Stimulated activated memory B cell treated with anti-CD40 and anti-IgM and Interleukin-4, amounts not matched to agents 10 μg/mL and 1 μg/mL and 100 μg/mL, for 72 hours (primary cell): Measurements from ENCODE around the gene EEF1A2.

ENCODE experiments used
- ATAC-seq: fragments of 150-1000 bp; cut with Tn5 transposase; 2 replicates; pipeline ENCODE4 v1.10.0; 2021
- H3K27ac Mint-ChIP-seq: one replicate; pipeline ENCODE4 v1.8.0; 2022; ENCODE audit warnings: mild to moderate bottlenecking, mixed read lengths
- H3K27me3 Mint-ChIP-seq: one replicate; pipeline ENCODE4 v1.8.0; 2022; ENCODE audit warnings: mixed read lengths
- H3K36me3 Mint-ChIP-seq: one replicate; pipeline ENCODE4 v1.8.0; 2022; ENCODE audit warnings: mixed read lengths
- H3K4me1 Mint-ChIP-seq: one replicate; pipeline ENCODE4 v1.8.0; 2022; ENCODE audit warnings: mixed read lengths
- H3K4me3 Mint-ChIP-seq: one replicate; pipeline ENCODE4 v1.8.0; 2022; ENCODE audit warnings: mild to moderate bottlenecking, moderate library complexity, mixed read lengths
- H3K9me3 Mint-ChIP-seq: one replicate; pipeline ENCODE4 v1.8.0; 2022; ENCODE audit warnings: mixed read lengths

The EEF1A2 gene

GRCh38 chr20:63539441-63540370 is 40.8 kb upstream of the EEF1A2 start:
- H3K36me3 Mint-ChIP-seq = no peaks in the 10 kb centered on the region
- ATAC-seq = no peak
- H3K27me3 Mint-ChIP-seq = peaks cover 8% of the 10 kb centered on the region
- H3K27ac Mint-ChIP-seq = peak overlapping the region; percentile 60
- no peak overlapping the region for H3K4me3 Mint-ChIP-seq
- H3K9me3 Mint-ChIP-seq = no peaks in the 10 kb centered on the region
- peaks cover 72% of the 10 kb centered on the region for H3K4me1 Mint-ChIP-seq

GRCh38 chr20:63539092-63539430 is 40.2 kb upstream of the EEF1A2 start:
- ATAC-seq = no peak
- peak overlapping the region; percentile 60 for H3K27ac Mint-ChIP-seq
- peaks cover 66% of the 10 kb centered on the region for H3K4me1 Mint-ChIP-seq
- H3K9me3 Mint-ChIP-seq = no peaks in the 10 kb centered on the region
- peaks cover 8% of the 10 kb centered on the region for H3K27me3 Mint-ChIP-seq
- H3K4me3 Mint-ChIP-seq = no peak overlapping the region
- no peaks in the 10 kb centered on the region for H3K36me3 Mint-ChIP-seq

- H3K27me3 Mint-ChIP-seq = peaks cover 13% of the 10 kb centered on the region
- peaks cover 59% of the 10 kb centered on the region for H3K4me1 Mint-ChIP-seq
- no peaks in the 10 kb centered on the region for H3K9me3 Mint-ChIP-seq
- peak overlapping the region; percentile 60 for H3K27ac Mint-ChIP-seq
- no peaks in the 10 kb centered on the region for H3K36me3 Mint-ChIP-seq
- H3K4me3 Mint-ChIP-seq = peak overlapping the region; percentile 70
- no peak for ATAC-seq
These were observed 39.6 kb upstream of the EEF1A2 start for GRCh38 chr20:63538204-63539091.

GRCh38 chr20:63537525-63538203 is 38.8 kb upstream of the EEF1A2 start:
- Mint-ChIP-seq H3K27ac (peak overlapping the region; percentile 60), H3K4me3 (peak overlapping the region; percentile 70), H3K27me3 (peaks cover 21% of the 10 kb centered on the region), H3K36me3 (no peaks in the 10 kb centered on the region), H3K9me3 (no peaks in the 10 kb centered on the region), H3K4me1 (peaks cover 52% of the 10 kb centered on the region)
- ATAC-seq = peak; percentile 92

GRCh38 chr20:63536997-63537524 is 38.2 kb upstream of the EEF1A2 start, which contains the start of gene PTK6:
Gene PTK6 (minus strand): TSS chr20:63537376. CDS start chr20:63537314, 62 bp downstream.
- Mint-ChIP-seq H3K36me3 (no peaks in the 10 kb centered on the region), H3K4me3 (peak within 1 kb of the TSS; percentile 70), H3K4me1 (peaks cover 46% of the 10 kb centered on the region), H3K9me3 (peaks cover 2% of the 10 kb centered on the region), H3K27me3 (peaks cover 27% of the 10 kb centered on the region), H3K27ac (peak within 1 kb of the TSS; percentile 60)
- ATAC-seq = peak; percentile 9

- Mint-ChIP-seq H3K9me3 (peaks cover 4% of the 10 kb centered on the region), H3K27me3 (peaks cover 33% of the 10 kb centered on the region), H3K27ac (peak overlapping the region; percentile 60), H3K4me1 (peaks cover 42% of the 10 kb centered on the region), H3K4me3 (peak overlapping the region; percentile 70), H3K36me3 (no peaks in the 10 kb centered on the region)
- no peak for ATAC-seq
These were observed 37.5 kb upstream of the EEF1A2 start for GRCh38 chr20:63536241-63536977.

GRCh38 chr20:63534831-63535651 is 36.2 kb upstream of the EEF1A2 start:
- no peak for ATAC-seq
- Mint-ChIP-seq H3K9me3 (peaks cover 4% of the 10 kb centered on the region), H3K4me3 (no peak overlapping the region), H3K36me3 (no peaks in the 10 kb centered on the region), H3K27me3 (peaks cover 36% of the 10 kb centered on the region), H3K4me1 (peaks cover 37% of the 10 kb centered on the region), H3K27ac (no peak overlapping the region)

- H3K27ac Mint-ChIP-seq = no peak overlapping the region
- no peak overlapping the region for H3K4me3 Mint-ChIP-seq
- H3K27me3 Mint-ChIP-seq = peaks cover 42% of the 10 kb centered on the region
- ATAC-seq = no peak
- no peaks in the 10 kb centered on the region for H3K36me3 Mint-ChIP-seq
- peaks cover 4% of the 10 kb centered on the region for H3K9me3 Mint-ChIP-seq
- peaks cover 33% of the 10 kb centered on the region for H3K4me1 Mint-ChIP-seq
These were observed 35.5 kb upstream of the EEF1A2 start for GRCh38 chr20:63534427-63534830.

GRCh38 chr20:63533871-63534393 is 35.0 kb upstream of the EEF1A2 start:
- peaks cover 31% of the 10 kb centered on the region for H3K4me1 Mint-ChIP-seq
- peaks cover 46% of the 10 kb centered on the region for H3K27me3 Mint-ChIP-seq
- no peak overlapping the region for H3K4me3 Mint-ChIP-seq
- no peak overlapping the region for H3K27ac Mint-ChIP-seq
- H3K36me3 Mint-ChIP-seq = no peaks in the 10 kb centered on the region
- H3K9me3 Mint-ChIP-seq = peaks cover 4% of the 10 kb centered on the region
- no peak for ATAC-seq

- Mint-ChIP-seq H3K27me3 (peaks cover 51% of the 10 kb centered on the region), H3K27ac (no peak overlapping the region), H3K9me3 (peaks cover 4% of the 10 kb centered on the region), H3K4me1 (peaks cover 31% of the 10 kb centered on the region), H3K4me3 (no peak overlapping the region), H3K36me3 (no peaks in the 10 kb centered on the region)
- ATAC-seq = no peak
These were observed 34.5 kb upstream of the EEF1A2 start for GRCh38 chr20:63533388-63533787.

GRCh38 chr20:63532449-63532971 is 33.6 kb upstream of the EEF1A2 start:
- Mint-ChIP-seq H3K4me3 (no peak overlapping the region), H3K36me3 (no peaks in the 10 kb centered on the region), H3K27ac (no peak overlapping the region), H3K27me3 (peaks cover 51% of the 10 kb centered on the region), H3K9me3 (peaks cover 4% of the 10 kb centered on the region), H3K4me1 (peaks cover 24% of the 10 kb centered on the region)
- no peak for ATAC-seq

- H3K4me3 Mint-ChIP-seq = no peak overlapping the region
- H3K36me3 Mint-ChIP-seq = no peaks in the 10 kb centered on the region
- peaks cover 4% of the 10 kb centered on the region for H3K9me3 Mint-ChIP-seq
- peaks cover 22% of the 10 kb centered on the region for H3K4me1 Mint-ChIP-seq
- peaks cover 51% of the 10 kb centered on the region for H3K27me3 Mint-ChIP-seq
- no peak for ATAC-seq
- no peak overlapping the region for H3K27ac Mint-ChIP-seq
These were observed 33.0 kb upstream of the EEF1A2 start for GRCh38 chr20:63531686-63532448.

- peaks cover 4% of the 10 kb centered on the region for H3K9me3 Mint-ChIP-seq
- ATAC-seq = no peak
- peaks cover 43% of the 10 kb centered on the region for H3K27me3 Mint-ChIP-seq
- peaks cover 21% of the 10 kb centered on the region for H3K4me1 Mint-ChIP-seq
- no peak overlapping the region for H3K4me3 Mint-ChIP-seq
- no peaks in the 10 kb centered on the region for H3K36me3 Mint-ChIP-seq
- no peak overlapping the region for H3K27ac Mint-ChIP-seq
These were observed 31.9 kb upstream of the EEF1A2 start for GRCh38 chr20:63530788-63531160.
